T47D (cell line): ENCODE measurements around the gene CCDC184.
A peak's percentile ranks its signal among the peaks of the same experiment; 100 is the strongest.

ENCODE experiments used
- DNase-seq, 2 experiments: peaks; one replicate each; pipeline versions ENCODE4 v3.0.0 to v3.0.0-alpha.2; 2011 to 2012; ENCODE audit warnings: low read depth in 1 of 2, low spot score in 1 of 2
- JUND ChIP-seq: IDR thresholded peaks from 2 replicates; pipeline ENCODE4 v1.6.1; 2012; ENCODE audit warnings: low read depth
- in situ Hi-C: cut with HindIII; loops from 2 replicates; pipeline ENCODE4 v1.10.0; 2016; ENCODE audit warnings: low sequenced_read_pairs, low pct_unique_long_range_greater_than_20kb

Gene CCDC184

DNA sequence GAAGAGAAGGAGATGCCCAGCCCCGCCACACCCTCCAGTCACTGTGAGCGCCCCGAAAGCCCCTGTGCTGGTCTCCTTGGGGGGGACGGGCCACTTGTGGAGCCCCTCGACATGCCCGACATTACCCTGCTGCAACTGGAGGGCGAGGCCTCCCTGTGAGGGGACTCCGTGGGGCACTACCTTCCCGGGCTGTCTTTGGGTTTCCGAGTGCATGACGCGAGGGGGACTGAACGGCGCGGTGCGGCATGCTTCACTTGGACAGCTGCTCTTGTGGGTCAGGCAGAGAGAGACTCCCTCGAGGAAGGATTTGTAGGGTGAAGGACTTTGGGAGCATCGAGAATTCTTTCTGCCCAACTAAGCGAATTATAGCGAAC lies 1.1 kb downstream of the CCDC184 start:
- TF ChIP-seq JUND, result no peak
- in situ Hi-C loops, result no loop called here
- DNase-seq, result no peak

DNA sequence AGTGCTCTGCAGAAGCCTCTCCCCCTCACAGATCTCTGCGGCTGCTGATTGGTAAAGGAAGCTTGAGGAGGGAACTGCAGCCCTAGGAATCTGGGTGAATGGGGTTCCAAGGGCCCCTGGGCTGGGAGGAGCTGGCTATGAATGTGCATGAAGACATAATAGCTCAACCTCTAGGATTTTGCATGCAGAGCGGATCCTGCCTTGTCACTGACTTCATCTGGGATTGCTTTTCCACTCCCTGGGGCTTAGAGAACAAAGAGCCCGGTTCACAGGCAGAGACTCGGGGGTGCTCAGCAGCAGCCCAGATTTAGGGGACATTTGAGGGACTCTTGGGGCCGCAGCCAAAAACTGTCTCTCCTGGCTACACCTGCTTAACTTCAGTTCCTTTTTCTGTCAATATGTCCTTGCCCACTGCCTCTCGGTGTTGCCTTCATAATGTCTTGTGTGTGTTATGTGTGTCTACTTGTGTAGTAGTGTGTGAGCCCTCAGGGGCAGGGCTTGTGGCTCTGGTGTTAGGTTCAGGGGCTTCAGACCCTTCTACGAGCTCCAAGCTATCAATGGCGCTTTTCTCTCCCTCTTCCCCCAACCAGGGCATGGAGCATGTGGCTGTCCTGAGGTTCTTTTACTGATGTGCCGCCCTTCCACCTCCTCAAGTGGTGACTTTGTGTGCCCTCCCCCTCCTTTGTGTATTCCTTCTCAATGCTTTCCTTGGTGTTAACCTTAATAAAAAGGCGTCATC lies 1.9 kb downstream of the CCDC184 start:
- no peak for TF ChIP-seq JUND
- in situ Hi-C loops, result no loop called here
- DNase-seq, result no peak

DNA sequence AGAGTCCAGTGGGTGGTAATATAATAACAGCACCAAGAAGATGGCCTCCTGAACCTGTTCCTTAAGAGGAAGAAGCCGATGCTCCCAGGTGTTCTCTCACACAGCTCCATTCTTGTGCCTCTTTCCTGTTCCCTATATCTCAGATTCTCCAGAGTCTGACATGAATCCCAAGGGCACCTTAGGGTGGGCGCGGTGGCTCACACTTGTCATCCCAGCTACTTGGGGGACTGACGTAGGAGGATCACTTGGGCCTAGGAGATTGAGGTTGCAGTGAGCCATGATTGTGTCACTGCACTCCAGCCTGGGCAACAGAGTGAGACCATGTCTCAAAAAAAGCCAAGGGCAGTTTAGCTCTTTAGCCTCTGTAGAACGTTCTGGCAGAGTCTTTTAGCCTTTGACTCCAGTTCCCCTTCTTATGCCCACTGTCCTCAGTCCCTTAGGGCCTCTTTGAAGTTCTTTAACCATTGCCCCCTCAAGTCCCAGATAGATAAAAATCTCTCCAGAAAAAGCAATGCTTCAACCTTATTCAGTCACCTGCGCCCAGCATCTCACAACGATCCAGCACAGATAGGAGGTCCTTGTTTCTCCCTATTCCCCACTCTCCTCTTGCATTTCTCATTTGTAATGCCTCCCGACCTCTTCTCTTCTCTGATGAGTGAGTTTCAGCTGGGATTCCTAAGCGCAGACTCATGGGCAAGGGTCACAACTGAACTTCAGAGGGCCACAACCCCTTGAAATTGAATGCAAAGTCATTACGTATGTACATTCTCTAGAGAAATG lies 4.7 kb downstream of the CCDC184 start:
- DNase-seq, result no peak
- in situ Hi-C loops, result no loop called here
- no peak for TF ChIP-seq JUND

DNA sequence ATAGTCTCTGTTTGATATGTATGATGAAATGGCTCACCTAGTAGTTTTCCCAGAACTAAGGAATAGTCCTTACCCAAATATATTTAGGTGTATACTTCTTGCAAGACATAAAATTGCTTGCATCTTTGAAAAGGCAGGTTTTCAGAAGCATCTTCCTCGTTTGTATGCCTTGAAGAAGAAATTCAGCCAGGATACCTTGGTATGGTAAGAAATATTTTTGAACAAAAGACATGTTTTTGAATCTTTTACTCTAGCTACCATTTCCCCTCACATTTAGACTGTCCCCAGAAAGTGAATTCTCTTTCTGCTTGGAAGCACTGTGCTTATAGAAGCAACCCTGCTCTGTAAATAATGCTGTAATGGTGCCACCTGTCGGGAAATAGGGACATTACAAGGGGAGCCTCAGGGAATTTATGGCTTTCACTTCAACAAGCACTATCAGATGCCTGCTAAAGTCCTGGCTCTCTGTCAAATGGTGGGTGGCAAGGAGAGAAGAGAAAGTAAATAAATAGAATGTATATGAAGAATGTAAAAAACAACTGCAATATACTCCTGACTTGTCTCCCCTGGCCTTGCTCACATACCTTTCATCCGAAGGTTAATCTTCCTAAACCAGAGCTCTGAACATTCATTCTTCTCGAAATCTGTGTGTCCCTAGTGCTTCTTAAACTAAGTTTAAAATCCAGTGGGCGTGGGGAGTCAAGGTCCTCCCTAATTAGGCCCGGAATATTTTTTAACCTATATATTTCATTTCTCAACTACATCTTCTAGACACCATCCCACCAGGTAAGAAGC lies 6.1 kb downstream of the CCDC184 start:
- in situ Hi-C loops, result no loop called here
- peak; percentile 72 to 85 for DNase-seq
- no peak for TF ChIP-seq JUND

DNA sequence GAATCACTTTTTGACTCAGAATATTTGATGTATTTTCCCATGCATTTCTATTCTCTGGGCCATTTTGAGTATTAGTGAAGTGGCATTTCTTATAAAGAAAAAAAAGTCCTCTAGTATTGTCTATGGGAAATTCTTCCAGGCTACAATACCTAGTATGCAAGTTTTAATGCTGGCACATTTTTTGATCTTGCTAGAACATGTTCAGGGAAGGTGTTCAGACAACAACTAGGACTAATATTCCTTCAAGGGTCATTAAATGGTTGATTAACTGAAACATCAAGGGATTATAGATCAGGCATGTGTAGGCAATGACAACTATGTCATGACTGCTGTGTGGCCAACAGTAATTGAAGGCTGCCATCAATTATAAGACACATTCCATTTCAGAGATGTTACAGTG lies 7.7 kb downstream of the CCDC184 start:
- DNase-seq, result no peak
- in situ Hi-C loops, result no loop called here
- no peak for TF ChIP-seq JUND

DNA sequence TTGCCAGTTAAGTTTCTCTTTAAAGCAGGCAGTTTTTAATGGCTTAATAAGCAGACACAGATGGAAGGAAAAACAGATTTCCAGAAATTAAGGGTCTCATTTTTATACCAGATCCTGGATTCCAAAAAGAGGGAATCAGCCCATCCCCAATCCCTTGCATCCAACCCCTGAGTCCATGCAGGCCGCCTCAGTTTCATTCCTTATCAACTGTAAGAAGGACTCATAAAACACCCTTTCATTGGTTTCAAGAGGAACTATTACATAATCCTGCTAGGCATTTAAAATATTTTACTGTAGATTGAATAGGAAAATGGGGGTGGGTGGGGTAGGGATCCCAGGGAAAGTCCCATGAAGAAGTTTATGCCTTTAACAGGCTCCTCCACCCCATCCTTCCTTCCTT lies 9.4 kb downstream of the CCDC184 start:
- DNase-seq, result no peak
- TF ChIP-seq JUND, result no peak
- in situ Hi-C loops, result no loop called here

DNA sequence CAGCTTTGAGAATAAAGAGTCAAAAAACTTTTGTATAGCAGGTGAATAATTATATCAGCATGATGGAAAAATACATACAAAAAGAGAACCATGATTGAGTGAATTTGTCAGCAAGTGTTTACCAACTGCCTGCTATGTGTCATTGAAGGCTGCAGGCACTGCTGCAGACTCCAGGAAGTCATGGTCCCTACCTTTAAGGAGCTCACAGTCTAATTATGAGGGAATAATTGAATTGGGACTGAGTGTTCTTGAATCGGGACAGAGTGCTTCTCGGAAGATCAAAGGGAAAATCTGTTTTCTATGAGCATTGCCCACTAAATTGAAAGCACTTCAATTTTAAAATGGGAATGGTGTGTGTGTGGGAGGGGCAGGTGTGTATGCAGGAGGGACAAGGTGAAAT lies 10.2 kb downstream of the CCDC184 start:
- DNase-seq, result no peak
- no peak for TF ChIP-seq JUND
- in situ Hi-C loops, result no loop called here

DNA sequence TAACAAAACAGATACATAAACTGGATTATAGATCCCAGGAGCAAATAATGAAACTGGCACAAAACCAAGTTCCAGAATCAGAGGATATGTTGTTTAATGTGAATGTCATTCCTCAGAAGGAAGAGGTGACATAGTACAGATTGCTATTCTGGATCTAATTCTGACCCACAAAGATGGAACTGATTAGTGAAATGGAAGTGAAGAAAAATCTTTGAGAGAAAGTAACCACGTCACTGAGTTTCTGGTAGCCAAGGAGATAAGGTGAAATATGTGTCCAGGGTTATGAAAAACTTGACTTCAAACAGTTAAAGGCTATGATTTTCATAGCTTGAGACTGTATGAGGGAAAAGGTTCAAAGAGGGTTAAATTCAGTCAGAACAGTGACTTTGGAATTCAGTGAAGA lies 11.4 kb downstream of the CCDC184 start:
- TF ChIP-seq JUND, result no peak
- no peak for DNase-seq
- in situ Hi-C loops, result no loop called here

DNA sequence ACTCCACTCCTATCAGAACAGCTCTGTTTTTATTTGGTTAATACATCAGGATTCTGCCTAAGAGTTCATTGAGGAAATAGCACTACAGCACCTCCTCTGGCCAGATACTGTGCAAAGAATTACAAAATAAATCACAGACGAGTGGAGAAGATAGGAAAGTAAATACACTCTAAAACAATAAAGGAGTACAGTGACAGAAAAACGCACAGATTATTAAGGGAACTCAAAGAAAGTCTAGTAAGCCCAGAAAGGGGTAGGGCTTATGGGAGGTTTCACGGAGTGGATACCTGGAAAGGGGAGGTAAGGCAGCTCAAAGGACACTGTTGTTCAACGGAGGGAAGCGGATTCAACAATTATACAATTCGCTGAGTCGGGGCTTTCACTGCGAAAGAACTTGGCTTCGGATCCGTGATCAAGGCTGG lies 14.1 kb downstream of the CCDC184 start:
- DNase-seq, result peak in 1 of 2 experiments; percentile 57
- no peak for TF ChIP-seq JUND
- in situ Hi-C loops, result no loop called here

DNA sequence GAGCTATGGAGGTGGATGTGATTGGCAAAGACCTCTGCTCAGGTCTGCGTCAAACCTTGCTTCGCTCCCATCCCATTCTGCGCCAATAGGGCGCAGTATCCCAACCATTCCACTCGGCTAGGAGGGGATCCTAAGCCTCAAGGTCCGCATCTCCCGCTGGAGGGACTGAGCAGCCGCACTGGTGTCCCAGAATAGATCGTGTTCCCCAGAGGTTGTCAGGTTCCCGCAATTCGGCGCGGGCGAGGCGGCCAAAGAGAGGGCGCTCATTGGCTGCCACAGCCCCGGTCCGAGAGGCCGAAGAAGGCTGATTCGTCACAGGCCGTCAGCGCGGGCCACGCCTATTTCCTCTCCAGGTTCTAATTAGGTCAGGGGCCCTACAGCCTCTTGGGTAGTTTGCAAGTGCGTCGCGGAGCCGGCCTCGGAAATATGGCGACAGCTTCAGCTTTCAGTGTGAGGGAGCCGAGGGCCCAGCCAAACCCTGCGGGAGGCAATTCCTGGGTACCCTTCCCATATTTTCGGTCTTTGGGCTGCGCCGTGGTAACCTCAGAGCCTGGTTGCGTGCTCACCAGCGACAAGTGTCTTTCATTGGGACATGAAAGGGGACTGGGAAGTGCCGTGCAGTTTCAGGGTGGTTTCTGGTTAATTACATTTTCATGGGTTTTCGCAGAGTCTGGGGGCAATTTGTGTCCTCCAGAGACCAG lies 14.7 kb downstream of the CCDC184 start:
- peak; percentile 93 to 99 for DNase-seq
- no peak for TF ChIP-seq JUND
- in situ Hi-C loops, result no loop called here

DNA sequence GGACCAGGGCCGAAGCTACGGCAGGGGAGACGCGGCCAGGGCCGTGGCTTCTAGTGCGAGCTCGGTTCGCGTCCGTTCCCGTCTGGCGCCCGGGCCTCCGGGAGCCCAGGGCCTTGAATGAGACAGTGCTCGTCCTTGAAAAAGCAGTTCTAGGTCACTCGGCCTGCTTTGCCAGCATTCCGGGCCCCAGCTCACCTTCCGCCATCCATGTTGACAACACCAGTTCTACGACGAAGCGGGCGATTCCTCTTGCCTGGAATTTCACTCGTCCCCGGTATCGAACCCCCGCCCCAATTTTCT lies 15.2 kb downstream of the CCDC184 start:
- TF ChIP-seq JUND, result no peak
- in situ Hi-C loops, result no loop called here
- peak in 1 of 2 experiments; percentile 64 for DNase-seq

DNA sequence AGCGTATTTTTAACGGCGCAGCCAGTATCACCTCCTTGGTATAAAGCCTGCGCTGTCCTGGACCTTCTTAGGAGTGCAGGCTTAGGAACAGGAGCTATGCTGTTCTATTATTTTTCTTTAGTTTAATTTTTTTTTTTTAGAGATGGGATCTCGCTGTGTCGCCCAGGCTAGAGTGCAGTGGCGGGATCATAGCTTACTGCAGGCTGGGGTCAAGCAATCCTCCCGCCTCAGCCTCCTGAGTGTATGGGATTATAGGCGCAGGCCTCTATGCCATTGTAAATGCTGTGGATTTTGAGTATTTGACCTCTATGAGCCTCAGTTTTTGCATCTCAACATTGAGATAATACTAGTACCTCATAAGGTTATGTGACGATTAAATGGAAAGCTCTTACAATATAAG lies 15.5 kb downstream of the CCDC184 start:
- in situ Hi-C loops, result no loop called here
- DNase-seq, result no peak
- no peak for TF ChIP-seq JUND
